HG02852 (cell line): Measurements from ENCODE around the gene ARHGEF37.
A peak's percentile ranks its signal among the peaks of the same experiment; 100 is the strongest.
"Not testable (repeated sequence)": the region's sequence is repeated elsewhere in the genome, so short reads cannot be mapped to it uniquely, and the experiment has no call there.

Experiments
- ATAC-seq: cut with Tn5 transposase; IDR thresholded peaks from one replicate; pipeline ENCODE4 v1.9.1; 2021; ENCODE audit warnings: mild to moderate bottlenecking, moderate library complexity; ENCODE audit not compliant: unreplicated experiment

Gene ARHGEF37

GRCh38 chr5:149667829-149668330, 86.6 kb downstream of the ARHGEF37 start:
- ATAC-seq = no peak

- ATAC-seq = not testable (repeated sequence)
Observed at GRCh38 chr5:149669273-149669672, 88.0 kb downstream of the ARHGEF37 start.

- no peak for ATAC-seq
Observed at GRCh38 chr5:149671544-149671943, 90.2 kb downstream of the ARHGEF37 start.

- ATAC-seq = no peak
Observed at GRCh38 chr5:149672701-149673476, 91.6 kb downstream of the ARHGEF37 start.

- ATAC-seq = no peak
Observed at GRCh38 chr5:149674686-149675085, 93.4 kb downstream of the ARHGEF37 start.

GRCh38 chr5:149675610-149676201, 94.4 kb downstream of the ARHGEF37 start:
- no peak for ATAC-seq

- ATAC-seq = no peak
Observed at GRCh38 chr5:149677731-149678130, 96.4 kb downstream of the ARHGEF37 start.

GRCh38 chr5:149679876-149680809, 98.8 kb downstream of the ARHGEF37 start:
- peak; percentile 35 for ATAC-seq

- ATAC-seq = peak; percentile 100
Observed at GRCh38 chr5:149680810-149681221, 99.5 kb downstream of the ARHGEF37 start.

GRCh38 chr5:149681252-149681651, 100.0 kb downstream of the ARHGEF37 start:
- ATAC-seq = no peak

GRCh38 chr5:149681922-149682321, 100.6 kb downstream of the ARHGEF37 start:
- no peak for ATAC-seq

- no peak for ATAC-seq
Observed at GRCh38 chr5:149682532-149683075, 101.3 kb downstream of the ARHGEF37 start.

GRCh38 chr5:149683964-149684363, 102.7 kb downstream of the ARHGEF37 start:
- ATAC-seq = no peak

- no peak for ATAC-seq
Observed at GRCh38 chr5:149684371-149684770, 103.1 kb downstream of the ARHGEF37 start.
